Fibroblast of lung (primary cell): ENCODE data around the gene SLC22A5.

Source experiments
- EZH2 ChIP-seq: IDR thresholded peaks from 2 replicates; pipeline ENCODE4 v1.5.1; 2012; ENCODE audit warnings: low read length, control low read depth, mild to moderate bottlenecking; ENCODE audit errors: missing control alignments
- TF ChIP-seq, protein P1 (sequence below), 2 donors: IDR thresholded peaks in 1 of 2; conservative IDR thresholded peaks in 1 of 2; 1 replicate in 1 of 2; 2 replicates in 1 of 2; pipeline ENCODE4 v1.5.1; 2011 to 2012; ENCODE audit warnings: low read length in 2 of 2, control low read depth in 1 of 2, inconsistent platforms in 1 of 2, low read depth in 1 of 2, mild to moderate bottlenecking in 1 of 2

GRCh38 chr5:132383984-132384383 is 14.5 kb downstream of the SLC22A5 start:
- TF ChIP-seq, protein P1, sequence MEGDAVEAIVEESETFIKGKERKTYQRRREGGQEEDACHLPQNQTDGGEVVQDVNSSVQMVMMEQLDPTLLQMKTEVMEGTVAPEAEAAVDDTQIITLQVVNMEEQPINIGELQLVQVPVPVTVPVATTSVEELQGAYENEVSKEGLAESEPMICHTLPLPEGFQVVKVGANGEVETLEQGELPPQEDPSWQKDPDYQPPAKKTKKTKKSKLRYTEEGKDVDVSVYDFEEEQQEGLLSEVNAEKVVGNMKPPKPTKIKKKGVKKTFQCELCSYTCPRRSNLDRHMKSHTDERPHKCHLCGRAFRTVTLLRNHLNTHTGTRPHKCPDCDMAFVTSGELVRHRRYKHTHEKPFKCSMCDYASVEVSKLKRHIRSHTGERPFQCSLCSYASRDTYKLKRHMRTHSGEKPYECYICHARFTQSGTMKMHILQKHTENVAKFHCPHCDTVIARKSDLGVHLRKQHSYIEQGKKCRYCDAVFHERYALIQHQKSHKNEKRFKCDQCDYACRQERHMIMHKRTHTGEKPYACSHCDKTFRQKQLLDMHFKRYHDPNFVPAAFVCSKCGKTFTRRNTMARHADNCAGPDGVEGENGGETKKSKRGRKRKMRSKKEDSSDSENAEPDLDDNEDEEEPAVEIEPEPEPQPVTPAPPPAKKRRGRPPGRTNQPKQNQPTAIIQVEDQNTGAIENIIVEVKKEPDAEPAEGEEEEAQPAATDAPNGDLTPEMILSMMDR (conservative IDR thresholded peaks at IDR 0.05 in 1 of 2, IDR thresholded peaks at IDR 0.05 in 1 of 2; ENCODE audit: low read depth in 1 of 2, low read length in 2 of 2) = no peak
- no peak for TF ChIP-seq EZH2
